CD8-positive, alpha-beta memory T cell (primary cell): ENCODE measurements around the gene KHSRP. TPM values are rescaled to one million over a fixed set of nuclear protein-coding genes. Genes with fewer than 3 reads are reported as not detected.

Experiments used
- CTCF ChIA-PET: fragments of 350-600 bp; sonication (Branson Sonifier 250); formaldehyde crosslinking; loops from one replicate; lab custom pipeline; 2021; ENCODE audit warnings: antibody characterized with exemption; lab: Charles Lee
- POLR2A ChIA-PET: fragments of 350-600 bp; sonication (Branson Sonifier 250); formaldehyde crosslinking; loops from one replicate; lab custom pipeline; 2021; ENCODE audit warnings: antibody characterized with exemption; lab: Charles Lee
- DNase-seq, 5 donors: peaks; one replicate each; pipeline versions ENCODE4 v3.0.0 to v3.0.0-alpha.2; 2020 to 2022; ENCODE audit warnings: mixed read lengths in 1 of 5
- H3K27ac ChIP-seq: one replicate; pipeline ENCODE4 v1.7.0; 2013; ENCODE audit warnings: low read depth, mild to moderate bottlenecking, low read length, moderate library complexity
- H3K27me3 ChIP-seq: 2 replicates; pipeline ENCODE4 v1.7.0; 2013; ENCODE audit warnings: low read length, mild to moderate bottlenecking; ENCODE audit not compliant: insufficient read depth, poor library complexity, severe bottlenecking
- H3K36me3 ChIP-seq: 2 replicates; pipeline ENCODE4 v1.7.0; 2013; ENCODE audit warnings: mild to moderate bottlenecking, low read length, moderate library complexity; ENCODE audit not compliant: insufficient read depth
- H3K4me1 ChIP-seq: 2 replicates; pipeline ENCODE4 v1.7.0; 2013; ENCODE audit warnings: mild to moderate bottlenecking, low read length, moderate library complexity; ENCODE audit not compliant: insufficient read depth
- H3K4me3 ChIP-seq: 2 replicates; pipeline ENCODE4 v1.7.0; 2013; ENCODE audit warnings: mild to moderate bottlenecking, low read length
- H3K9me3 ChIP-seq: 2 replicates; pipeline ENCODE4 v1.7.0; 2013; ENCODE audit warnings: mild to moderate bottlenecking, low read length
- H3K27ac Mint-ChIP-seq, 8 donors: one replicate each; pipeline ENCODE4 v1.8.0; 2020 to 2021; ENCODE audit warnings: mixed read lengths in 8 of 8, mild to moderate bottlenecking in 6 of 8, inconsistent platforms in 3 of 8, moderate library complexity in 3 of 8
- H3K27me3 Mint-ChIP-seq, 2 donors: one replicate each; pipeline ENCODE4 v1.8.0; 2020 to 2021; ENCODE audit warnings: mixed read lengths in 2 of 2, mild to moderate bottlenecking in 1 of 2, moderate library complexity in 1 of 2
- H3K36me3 Mint-ChIP-seq, 3 donors: one replicate each; pipeline ENCODE4 v1.8.0; 2020 to 2021; ENCODE audit warnings: mixed read lengths in 3 of 3, inconsistent platforms in 1 of 3, mild to moderate bottlenecking in 1 of 3
- H3K4me1 Mint-ChIP-seq, 3 donors: one replicate each; pipeline ENCODE4 v1.8.0; 2020 to 2021; ENCODE audit warnings: mixed read lengths in 3 of 3, inconsistent platforms in 1 of 3, mild to moderate bottlenecking in 1 of 3
- H3K4me3 Mint-ChIP-seq, 7 donors: one replicate each; pipeline ENCODE4 v1.8.0; 2020 to 2021; ENCODE audit warnings: mixed read lengths in 7 of 7, mild to moderate bottlenecking in 6 of 7, moderate library complexity in 4 of 7, inconsistent platforms in 2 of 7
- H3K9me3 Mint-ChIP-seq, 5 donors: one replicate each; pipeline ENCODE4 v1.8.0; 2020 to 2022; ENCODE audit warnings: mixed read lengths in 5 of 5, mild to moderate bottlenecking in 3 of 5, moderate library complexity in 2 of 5, inconsistent platforms in 1 of 5
- polyA plus RNA-seq: library from polyadenylated mRNA; unstranded; fragments of 300-500 nt; fragmentation: Illumina TruSeq; gene quantifications from one replicate; pipeline ENCODE4 v1.2.3, GENCODE V29; 2021
- total RNA-seq, 2 experiments: library from RNA; stranded (reverse); gene quantifications; one replicate each; pipeline ENCODE4 v1.2.3, GENCODE V29; 2021

KHSRP gene
- total and polyA plus RNA-seq, 3 experiments from 2014 or later, result 22.0 to 459 (median 456) TPM

GRCh38 chr19:6372594-6373095 lies 52.0 kb downstream of the KHSRP start, which contains the start of gene ALKBH7:
ALKBH7 (plus strand) TSS chr19:6372794; CDS start chr19:6372821, 27 bp downstream.
- POLR2A ChIA-PET, result interaction anchor here (0.6 to 2.3 kb wide), 9 partner anchors 9 to 468 kb away, joined by 4 to 22 read pairs (median 5); partner anchors contain the start of genes CLPP, DENND1C, GTF2F1 and KHSRP
- peaks cover 13% of the 10 kb centered on the region for H3K36me3 ChIP-seq
- H3K27ac ChIP-seq, result peak within 1 kb of the TSS; percentile 88
- peak; percentile 93 to 99 (median 98) for DNase-seq
- Mint-ChIP-seq H3K36me3 (peaks cover 0 to 23% (median 3%) of the 10 kb centered on the region in 3 donors), H3K4me3 (peak within 1 kb of the TSS; percentile 82 to 96 (median 91)), H3K27ac (peak within 1 kb of the TSS; percentile 82 to 97 (median 92)), H3K4me1 (peaks cover 9 to 17% (median 10%) of the 10 kb centered on the region in 3 donors), H3K9me3 (no peaks in the 10 kb centered on the region), H3K27me3 (no peaks in the 10 kb centered on the region)
- no peaks in the 10 kb centered on the region for H3K27me3 ChIP-seq
- H3K4me1 ChIP-seq, result peaks cover 14% of the 10 kb centered on the region
- CTCF ChIA-PET, result interaction anchor here (0.9 to 1.8 kb wide), 4 partner anchors 10 to 1166 kb away, joined by 3 to 13 read pairs (median 7); partner anchors contain the start of gene CLPP
- H3K9me3 ChIP-seq, result no peaks in the 10 kb centered on the region
- H3K4me3 ChIP-seq, result peak within 1 kb of the TSS; percentile 75

GRCh38 chr19:6364353-6364752 lies 60.3 kb downstream of the KHSRP start:
- CTCF ChIA-PET, result no interaction called here
- peak in 1 of 5 donors; percentile 45 for DNase-seq
- Histone ChIP-seq H3K36me3 (peaks cover 39% of the 10 kb centered on the region), H3K27ac (no peak overlapping the region), H3K4me3 (no peak overlapping the region), H3K4me1 (peaks cover 16% of the 10 kb centered on the region), H3K9me3 (no peaks in the 10 kb centered on the region), H3K27me3 (no peaks in the 10 kb centered on the region)
- Mint-ChIP-seq H3K27ac (peak overlapping the region in 1 of 8 donors; percentile 54), H3K36me3 (peaks cover 0 to 62% (median 3%) of the 10 kb centered on the region in 3 donors), H3K4me3 (peak overlapping the region in 2 of 7 donors; percentile 43 to 51), H3K27me3 (no peaks in the 10 kb centered on the region), H3K4me1 (peaks cover 17 to 28% (median 18%) of the 10 kb centered on the region in 3 donors), H3K9me3 (no peaks in the 10 kb centered on the region)
- POLR2A ChIA-PET, result interaction anchor here (1.6 kb wide), 1 partner anchor 8 kb away, joined by 8 read pairs; the partner anchor contains the start of gene ALKBH7

Other genes with a start within 250 kb of the KHSRP start
- 10 to 100 TPM; 63.9 to 64.2 TPM for gene MLLT1, start 144.8 kb downstream of the KHSRP start, total RNA-seq
- 2.5 TPM for gene MLLT1, start 144.8 kb downstream of the KHSRP start, polyA plus RNA-seq
- not detected for gene ACER1, start 91.2 kb downstream of the KHSRP start, total RNA-seq
- gene ACER1, start 91.2 kb downstream of the KHSRP start, polyA plus RNA-seq, result 2.4 TPM
- gene CLPP, start 63.3 kb downstream of the KHSRP start, total RNA-seq, result 100 to 1,000 TPM; 197 to 201 TPM
- gene CLPP, start 63.3 kb downstream of the KHSRP start, polyA plus RNA-seq, result 175 TPM
- gene ALKBH7, start 52.0 kb downstream of the KHSRP start, total RNA-seq, result 10 to 100 TPM; 25.5 to 34.3 TPM
- gene ALKBH7, start 52.0 kb downstream of the KHSRP start, polyA plus RNA-seq, result 82.2 TPM
- gene PSPN, start 48.9 kb downstream of the KHSRP start, total RNA-seq, result 1 to 10 TPM; 1.6 to 1.8 TPM
- gene PSPN, start 48.9 kb downstream of the KHSRP start, polyA plus RNA-seq, result 0.76 TPM
- 10 to 100 TPM; 63.3 to 66.2 TPM for gene GTF2F1, start 31.6 kb downstream of the KHSRP start, total RNA-seq
- gene GTF2F1, start 31.6 kb downstream of the KHSRP start, polyA plus RNA-seq, result 25.2 TPM
- gene SLC25A41, start 9.0 kb upstream of the KHSRP start, total RNA-seq, result under 1 TPM; 0.28 to 0.33 TPM
- not detected for gene SLC25A41, start 9.0 kb upstream of the KHSRP start, polyA plus RNA-seq
- gene SLC25A23, start 35.0 kb upstream of the KHSRP start, total RNA-seq, result 10 to 100 TPM; 14.5 to 14.8 TPM
- 19.9 TPM for gene SLC25A23, start 35.0 kb upstream of the KHSRP start, polyA plus RNA-seq
- 1 to 10 TPM in 1 of 2 experiments, under 1 TPM in 1; 0.88 to 1.8 TPM for gene CRB3, start 39.5 kb upstream of the KHSRP start, total RNA-seq
- gene CRB3, start 39.5 kb upstream of the KHSRP start, polyA plus RNA-seq, result 4.1 TPM
- 10 to 100 TPM; 51.9 to 55.1 TPM for gene DENND1C, start 57.0 kb upstream of the KHSRP start, total RNA-seq
- 93.2 TPM for gene DENND1C, start 57.0 kb upstream of the KHSRP start, polyA plus RNA-seq
- 1 to 10 TPM; 7.1 to 8.9 TPM for gene TUBB4A, start 77.5 kb upstream of the KHSRP start, total RNA-seq
- 5.9 TPM for gene TUBB4A, start 77.5 kb upstream of the KHSRP start, polyA plus RNA-seq
- 10 to 100 TPM; 11.3 to 12.1 TPM for gene TNFSF9, start 106.2 kb upstream of the KHSRP start, total RNA-seq
- gene TNFSF9, start 106.2 kb upstream of the KHSRP start, polyA plus RNA-seq, result 4.5 TPM
- gene CD70, start 166.3 kb upstream of the KHSRP start, total RNA-seq, result 10 to 100 TPM; 63.1 to 70.0 TPM
- gene CD70, start 166.3 kb upstream of the KHSRP start, polyA plus RNA-seq, result 4.0 TPM
- 100 to 1,000 TPM; 111 to 116 TPM for gene TNFSF14, start 245.3 kb upstream of the KHSRP start, total RNA-seq
- gene TNFSF14, start 245.3 kb upstream of the KHSRP start, polyA plus RNA-seq, result 30.7 TPM